ENCODE results near the gene COL12A1. TPM values are rescaled to one million over a fixed set of nuclear protein-coding genes. Genes with fewer than 3 reads are reported as not detected.
A peak's percentile ranks its signal among the peaks of the same experiment; 100 is the strongest.

COL12A1 gene
- polyA plus RNA-seq (2012; ENCODE audit: missing spikeins): 0.04 TPM

GRCh38 chr6:75205776-75206575 is at the start of gene COL12A1:
Gene COL12A1 (minus strand): TSS chr6:75206053. CDS start chr6:75202792, 3,261 bp downstream.
- DNase-seq (ENCODE audit: insufficient read length) (peak; percentile 13), FAIRE-seq (no peak)
- TF ChIP-seq POLR2A (IDR thresholded peaks at IDR 0.05; ENCODE audit: low read depth, low read length): no peak
- no peak for TF ChIP-seq POLR2AphosphoS5 (IDR thresholded peaks at IDR 0.05; ENCODE audit: low read depth, low read length)
- no peak for TF ChIP-seq TAF1 (IDR thresholded peaks at IDR 0.05; ENCODE audit: borderline replicate concordance, low read depth, low read length)

- DNase-seq (ENCODE audit: insufficient read length) (no peak), FAIRE-seq (no peak)
These were observed 44.7 kb upstream of the COL12A1 start for GRCh38 chr6:75250552-75250951.

GRCh38 chr6:75249837-75250236 is 44.0 kb upstream of the COL12A1 start:
- no peak for TF ChIP-seq TAF1 (IDR thresholded peaks at IDR 0.05; ENCODE audit: borderline replicate concordance, low read depth, low read length)
- no peak for TF ChIP-seq POLR2A (IDR thresholded peaks at IDR 0.05; ENCODE audit: low read depth, low read length)
- no peak for TF ChIP-seq POLR2AphosphoS5 (IDR thresholded peaks at IDR 0.05; ENCODE audit: low read depth, low read length)
- DNase-seq (ENCODE audit: insufficient read length): no peak

More at GRCh38 chr6:75250552-75250951, 44.7 kb upstream of the COL12A1 start:
- no peak for TF ChIP-seq POLR2A (IDR thresholded peaks at IDR 0.05; ENCODE audit: low read depth, low read length)
- TF ChIP-seq POLR2AphosphoS5 (IDR thresholded peaks at IDR 0.05; ENCODE audit: low read depth, low read length): no peak

GRCh38 chr6:75246386-75246785 is 40.5 kb upstream of the COL12A1 start:
- TF ChIP-seq POLR2A (IDR thresholded peaks at IDR 0.05; ENCODE audit: low read depth, low read length) (no peak), POLR2AphosphoS5 (IDR thresholded peaks at IDR 0.05; ENCODE audit: low read depth, low read length) (no peak), TAF1 (IDR thresholded peaks at IDR 0.05; ENCODE audit: borderline replicate concordance, low read depth, low read length) (no peak)
- no peak for DNase-seq (ENCODE audit: insufficient read length)
- FAIRE-seq: no peak

More at GRCh38 chr6:75249837-75250236, 44.0 kb upstream of the COL12A1 start:
- no peak for FAIRE-seq

- FAIRE-seq (peak; percentile 54), DNase-seq (ENCODE audit: insufficient read length) (no peak)
- TF ChIP-seq POLR2A (IDR thresholded peaks at IDR 0.05; ENCODE audit: low read depth, low read length): no peak
- TF ChIP-seq POLR2AphosphoS5 (IDR thresholded peaks at IDR 0.05; ENCODE audit: low read depth, low read length): no peak
- no peak for TF ChIP-seq TAF1 (IDR thresholded peaks at IDR 0.05; ENCODE audit: borderline replicate concordance, low read depth, low read length)
These were observed 38.3 kb upstream of the COL12A1 start for GRCh38 chr6:75244063-75244584.

GRCh38 chr6:75243333-75244062 is 37.6 kb upstream of the COL12A1 start, which contains the start of gene COX7A2:
Gene COX7A2 (minus strand): TSS chr6:75243801. CDS start chr6:75243734, 67 bp downstream.
- DNase-seq (ENCODE audit: insufficient read length): peak; percentile 47
- peak; percentile 99 for FAIRE-seq
- TF ChIP-seq POLR2AphosphoS5 (IDR thresholded peaks at IDR 0.05; ENCODE audit: low read depth, low read length): peak; percentile 95
- peak; percentile 94 for TF ChIP-seq POLR2A (IDR thresholded peaks at IDR 0.05; ENCODE audit: low read depth, low read length)
- TF ChIP-seq TAF1 (IDR thresholded peaks at IDR 0.05; ENCODE audit: borderline replicate concordance, low read depth, low read length): peak; percentile 84

- DNase-seq (ENCODE audit: insufficient read length) (no peak), FAIRE-seq (no peak)
These were observed 30.8 kb upstream of the COL12A1 start for GRCh38 chr6:75236630-75237029.

GRCh38 chr6:75235271-75235670 is 29.4 kb upstream of the COL12A1 start:
- FAIRE-seq: no peak
- DNase-seq (ENCODE audit: insufficient read length): no peak
- TF ChIP-seq POLR2AphosphoS5 (IDR thresholded peaks at IDR 0.05; ENCODE audit: low read depth, low read length): no peak
- TF ChIP-seq POLR2A (IDR thresholded peaks at IDR 0.05; ENCODE audit: low read depth, low read length): no peak
- TF ChIP-seq TAF1 (IDR thresholded peaks at IDR 0.05; ENCODE audit: borderline replicate concordance, low read depth, low read length): no peak

More at GRCh38 chr6:75236630-75237029, 30.8 kb upstream of the COL12A1 start:
- TF ChIP-seq POLR2A (IDR thresholded peaks at IDR 0.05; ENCODE audit: low read depth, low read length): no peak
- TF ChIP-seq TAF1 (IDR thresholded peaks at IDR 0.05; ENCODE audit: borderline replicate concordance, low read depth, low read length): no peak
- TF ChIP-seq POLR2AphosphoS5 (IDR thresholded peaks at IDR 0.05; ENCODE audit: low read depth, low read length): no peak

- no peak for TF ChIP-seq POLR2A (IDR thresholded peaks at IDR 0.05; ENCODE audit: low read depth, low read length)
- no peak for TF ChIP-seq TAF1 (IDR thresholded peaks at IDR 0.05; ENCODE audit: borderline replicate concordance, low read depth, low read length)
- TF ChIP-seq POLR2AphosphoS5 (IDR thresholded peaks at IDR 0.05; ENCODE audit: low read depth, low read length): no peak
- FAIRE-seq (no peak), DNase-seq (ENCODE audit: insufficient read length) (no peak)
These were observed 28.4 kb upstream of the COL12A1 start for GRCh38 chr6:75234126-75234865.

GRCh38 chr6:75233092-75233615 is 27.3 kb upstream of the COL12A1 start:
- FAIRE-seq (no peak), DNase-seq (ENCODE audit: insufficient read length) (no peak)
- TF ChIP-seq POLR2A (IDR thresholded peaks at IDR 0.05; ENCODE audit: low read depth, low read length): no peak
- no peak for TF ChIP-seq TAF1 (IDR thresholded peaks at IDR 0.05; ENCODE audit: borderline replicate concordance, low read depth, low read length)
- TF ChIP-seq POLR2AphosphoS5 (IDR thresholded peaks at IDR 0.05; ENCODE audit: low read depth, low read length): no peak

Data from GM12892 (cell line).